B cell (primary cell): ENCODE measurements around the gene GNB5. TPM values are rescaled to one million over a fixed set of nuclear protein-coding genes. Genes with fewer than 3 reads are reported as not detected.

Experiments used
- ATAC-seq: fragments of 200-7000 bp; cut with Tn5 transposase; one replicate; pipeline ENCODE4 v1.10.0; 2021; ENCODE audit warnings: low read depth, mild to moderate bottlenecking, moderate number of reproducible peaks, moderate library complexity
- CTCF ChIA-PET: fragments of 350-600 bp; sonication (Branson Sonifier 250); formaldehyde crosslinking; loops from one replicate; lab custom pipeline; 2021; ENCODE audit warnings: antibody characterized with exemption, inconsistent platforms; lab: Charles Lee
- POLR2A ChIA-PET: fragments of 350-600 bp; sonication (Branson Sonifier 250); formaldehyde crosslinking; loops from one replicate; lab custom pipeline; 2021; ENCODE audit warnings: antibody characterized with exemption; lab: Charles Lee
- DNase-seq: peaks from one replicate; pipeline ENCODE4 v3.0.0; 2013
- H2AFZ ChIP-seq: 2 replicates; pipeline ENCODE4 v1.6.1; 2012; ENCODE audit warnings: mild to moderate bottlenecking, low read depth, low read length; ENCODE audit not compliant: insufficient read depth, poor library complexity, severe bottlenecking
- H3K27ac ChIP-seq, 2 donors: 1 replicate in 1 of 2; 2 replicates in 1 of 2; pipeline ENCODE4 v1.5.1; 2012 to 2013; ENCODE audit warnings: low read length in 2 of 2, mild to moderate bottlenecking in 2 of 2, moderate library complexity in 1 of 2
- H3K27me3 ChIP-seq, 4 experiments: fragments of 200-600 bp in 1 of 4; sonication (generic) in 1 of 4; replicated peaks in 1 of 4; 1 replicate in 2 of 4; 2 replicates in 2 of 4; pipeline versions ENCODE4 v1.6.1 to v1.7.0; 2013 to 2016; ENCODE audit warnings: low read length in 3 of 4, mild to moderate bottlenecking in 2 of 4, mixed read lengths in 1 of 4, moderate library complexity in 1 of 4; ENCODE audit not compliant: insufficient read depth in 4 of 4, control insufficient read depth in 3 of 4; ENCODE audit errors: control extremely low read depth in 1 of 4
- H3K36me3 ChIP-seq, 2 experiments: replicated peaks in 1 of 2; 1 replicate in 1 of 2; 2 replicates in 1 of 2; pipeline versions ENCODE4 v1.6.1 to v1.7.1; 2013; ENCODE audit warnings: low read length in 1 of 2; ENCODE audit not compliant: insufficient read depth in 2 of 2, control insufficient read depth in 1 of 2; ENCODE audit errors: control extremely low read depth in 1 of 2, extremely low read depth in 1 of 2
- H3K4me1 ChIP-seq, 2 donors: fragments of 200-600 bp in 1 of 2; sonication (generic) in 1 of 2; 1 replicate in 1 of 2; 2 replicates in 1 of 2; pipeline versions ENCODE4 v1.5.1 to v1.6.1; 2013 to 2017; ENCODE audit warnings: low read length in 2 of 2; ENCODE audit not compliant: control insufficient read depth in 2 of 2, insufficient read depth in 2 of 2
- H3K4me2 ChIP-seq: replicated peaks from 2 replicates; pipeline ENCODE3; 2012; ENCODE audit warnings: mild to moderate bottlenecking, low read depth, low read length; ENCODE audit not compliant: poor library complexity, severe bottlenecking
- H3K4me3 ChIP-seq, 5 experiments: fragments of 200-600 bp in 1 of 5; sonication (generic) in 1 of 5; 1 replicate in 3 of 5; 2 replicates in 2 of 5; pipeline versions ENCODE4 v1.5.1 to v1.7.0; 2011 to 2016; ENCODE audit warnings: low read length in 4 of 5, mild to moderate bottlenecking in 4 of 5, low read depth in 2 of 5, control low read depth in 1 of 5, moderate library complexity in 1 of 5; ENCODE audit not compliant: insufficient read depth in 1 of 5; ENCODE audit errors: control extremely low read depth in 1 of 5, extremely low read depth in 1 of 5
- H3K79me2 ChIP-seq: fragments of 200-600 bp; sonication (generic); one replicate; pipeline ENCODE4 v1.6.0; 2016; ENCODE audit warnings: low read length; ENCODE audit not compliant: control insufficient read depth, insufficient read depth
- H3K9ac ChIP-seq: fragments of 200-600 bp; sonication (generic); 2 replicates; pipeline ENCODE4 v1.6.1; 2017; ENCODE audit warnings: mild to moderate bottlenecking, low read length, moderate library complexity
- H3K9me3 ChIP-seq, 3 donors: one replicate each; pipeline versions ENCODE4 v1.6.1 to v1.7.1; 2013; ENCODE audit warnings: low read length in 2 of 3; ENCODE audit not compliant: control insufficient read depth in 2 of 3, insufficient read depth in 1 of 3; ENCODE audit errors: control extremely low read depth in 1 of 3
- H4K20me1 ChIP-seq: 2 replicates; pipeline ENCODE4 v1.6.0; 2012; ENCODE audit warnings: mild to moderate bottlenecking, low read length; ENCODE audit not compliant: insufficient read depth, control insufficient read depth, poor library complexity, severe bottlenecking
- H3K27ac Mint-ChIP-seq: one replicate; pipeline ENCODE4 v1.8.0; 2021; ENCODE audit warnings: mixed read lengths
- H3K27me3 Mint-ChIP-seq: one replicate; pipeline ENCODE4 v1.8.0; 2021; ENCODE audit warnings: mixed read lengths
- H3K4me1 Mint-ChIP-seq: one replicate; pipeline ENCODE4 v1.8.0; 2021; ENCODE audit warnings: mixed read lengths
- H3K4me3 Mint-ChIP-seq: one replicate; pipeline ENCODE4 v1.8.0; 2021; ENCODE audit warnings: mixed read lengths
- H3K9me3 Mint-ChIP-seq: one replicate; pipeline ENCODE4 v1.8.0; 2022; ENCODE audit warnings: mixed read lengths; ENCODE audit not compliant: insufficient read depth
- EZH2 ChIP-seq: IDR thresholded peaks from 2 replicates; pipeline ENCODE4 v1.6.1; 2012; ENCODE audit warnings: borderline replicate concordance, low read depth, mild to moderate bottlenecking, moderate library complexity, low read length; ENCODE audit not compliant: insufficient read depth, poor library complexity, severe bottlenecking
- WGBS: methylation state at CpG from one replicate; pipeline ENCODE4 v1.1.5; 2013; ENCODE audit warnings: missing lambda C conversion rate; ENCODE audit not compliant: insufficient coverage; 5-methylcytosine and 5-hydroxymethylcytosine counted together
- intact Hi-C: fragments of 100-400 bp; cut with micrococcal nuclease; formaldehyde crosslinking; loops from one replicate; pipeline ENCODE4 v1.10.0; 2022
- polyA plus RNA-seq: library from polyadenylated mRNA; depleted of rRNA; stranded (reverse); fragments of >200 nt; gene quantifications from 2 replicates; pipeline ENCODE4 v1.2.3, GENCODE V29; 2012
- total RNA-seq, 2 donors: library from RNA; stranded (reverse); fragments of 120-200 nt in 1 of 2; gene quantifications; 1 replicate in 1 of 2; 2 replicates in 1 of 2; pipeline versions ENCODE4 v1.2.3 to v1.2.4, GENCODE V29; 2013 to 2022
- TF ChIP-seq, protein P1 (sequence below): fragments of 200-600 bp; IDR thresholded peaks from one replicate; pipeline ENCODE4 v1.8.0; 2022; ENCODE audit warnings: antibody characterized with exemption, mild to moderate bottlenecking

The GNB5 gene
- total and polyA plus RNA-seq, 2 donors (not counting 1 experiment from before 2014, with no cell fraction given) = 58.5 to 142 TPM

DNA sequence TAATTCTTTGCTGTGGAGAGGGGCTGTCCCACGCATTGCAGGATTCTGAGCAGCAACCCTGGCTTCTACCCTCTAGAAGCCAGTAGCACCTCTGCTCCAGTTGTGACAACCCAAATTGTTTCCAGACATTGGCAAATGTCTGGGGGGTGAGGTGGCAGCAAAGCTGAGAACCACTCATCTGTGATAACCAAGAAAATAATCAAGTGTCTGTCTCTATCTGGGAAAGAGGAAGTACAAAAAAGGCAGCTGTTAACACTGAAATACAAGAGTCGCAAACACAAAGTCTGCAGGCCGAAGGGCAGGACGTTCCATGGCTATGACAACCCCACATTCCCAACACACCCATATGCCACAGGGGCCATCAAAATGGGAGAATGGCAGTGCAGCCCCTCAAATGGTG lies 42.2 kb upstream of the GNB5 start:
- Mint-ChIP-seq H3K27ac (peak overlapping the region; percentile 99), H3K9me3 (no peaks in the 10 kb centered on the region), H3K4me1 (peaks cover 82% of the 10 kb centered on the region), H3K27me3 (no peaks in the 10 kb centered on the region), H3K4me3 (peak overlapping the region; percentile 92)
- Histone ChIP-seq H3K27me3 (no peaks in the 10 kb centered on the region), H3K4me3 (peak overlapping the region in 3 of 5 experiments; percentile 3 to 25 (median 8)), H4K20me1 (no peaks in the 10 kb centered on the region), H2AFZ (no peak overlapping the region), H3K9ac (peak overlapping the region; percentile 28), H3K4me2 (peak overlapping the region; percentile 68), H3K9me3 (no peaks in the 10 kb centered on the region), H3K27ac (peak overlapping the region; percentile 89 to 97), H3K79me2 (peaks cover 11% of the 10 kb centered on the region), H3K4me1 (peaks cover 87 to 90% of the 10 kb centered on the region in 2 donors), H3K36me3 (no peaks in the 10 kb centered on the region)
- POLR2A ChIA-PET = interaction anchor here (0.6 to 5.0 kb wide), 7 partner anchors 12 to 447 kb away, joined by 3 to 61 read pairs (median 9); partner anchors contain the start of gene ATOSA
- DNase-seq = peak; percentile 85
- WGBS = 8% methylated on average over 4 of the region's 4 CpGs
- no peak for TF ChIP-seq EZH2
- TF ChIP-seq, protein P1, sequence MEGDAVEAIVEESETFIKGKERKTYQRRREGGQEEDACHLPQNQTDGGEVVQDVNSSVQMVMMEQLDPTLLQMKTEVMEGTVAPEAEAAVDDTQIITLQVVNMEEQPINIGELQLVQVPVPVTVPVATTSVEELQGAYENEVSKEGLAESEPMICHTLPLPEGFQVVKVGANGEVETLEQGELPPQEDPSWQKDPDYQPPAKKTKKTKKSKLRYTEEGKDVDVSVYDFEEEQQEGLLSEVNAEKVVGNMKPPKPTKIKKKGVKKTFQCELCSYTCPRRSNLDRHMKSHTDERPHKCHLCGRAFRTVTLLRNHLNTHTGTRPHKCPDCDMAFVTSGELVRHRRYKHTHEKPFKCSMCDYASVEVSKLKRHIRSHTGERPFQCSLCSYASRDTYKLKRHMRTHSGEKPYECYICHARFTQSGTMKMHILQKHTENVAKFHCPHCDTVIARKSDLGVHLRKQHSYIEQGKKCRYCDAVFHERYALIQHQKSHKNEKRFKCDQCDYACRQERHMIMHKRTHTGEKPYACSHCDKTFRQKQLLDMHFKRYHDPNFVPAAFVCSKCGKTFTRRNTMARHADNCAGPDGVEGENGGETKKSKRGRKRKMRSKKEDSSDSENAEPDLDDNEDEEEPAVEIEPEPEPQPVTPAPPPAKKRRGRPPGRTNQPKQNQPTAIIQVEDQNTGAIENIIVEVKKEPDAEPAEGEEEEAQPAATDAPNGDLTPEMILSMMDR = no peak
- intact Hi-C loops = loop anchor here (2.0 kb wide), 3 partner anchors 335 to 497 kb away; partner anchors contain the start of genes ARPP19 and ATOSA
- peak; percentile 42 for ATAC-seq
- CTCF ChIA-PET = interaction anchor here (0.8 to 24.5 kb wide), 9 partner anchors 8 to 448 kb away, joined by 3 to 512 read pairs (median 3); no protein-coding TSS in a partner anchor

DNA sequence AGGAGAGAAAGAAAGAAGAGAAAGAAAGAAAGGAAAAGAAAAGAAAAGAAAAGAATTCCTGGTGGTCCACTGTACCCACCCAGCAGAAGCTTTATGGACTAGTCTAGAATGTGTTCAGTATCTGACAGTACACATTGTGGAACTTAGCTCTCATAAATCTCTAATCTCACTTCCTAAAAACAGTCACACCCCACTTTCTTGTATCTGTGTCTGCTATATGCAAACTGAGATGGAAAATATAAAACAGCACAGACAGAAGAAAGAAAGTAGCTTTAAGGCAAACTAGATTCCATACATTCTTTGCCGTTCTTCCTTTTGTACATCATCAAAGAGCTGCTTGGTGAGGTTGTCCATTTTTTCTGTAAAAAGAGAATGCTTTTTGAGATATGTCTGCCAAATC lies 41.1 kb upstream of the GNB5 start:
- H3K9ac ChIP-seq = peak overlapping the region; percentile 65
- no peaks in the 10 kb centered on the region for H4K20me1 ChIP-seq
- ATAC-seq (peak; percentile 35), DNase-seq (peak; percentile 81)
- no peaks in the 10 kb centered on the region for H3K36me3 ChIP-seq
- intact Hi-C loops = loop anchor here (1.0 to 2.0 kb wide), 4 partner anchors 53 to 498 kb away; partner anchors contain the start of genes ARPP19 and ATOSA
- H3K27ac Mint-ChIP-seq = peak overlapping the region; percentile 99
- no peaks in the 10 kb centered on the region for H3K27me3 Mint-ChIP-seq
- H3K4me3 ChIP-seq = peak overlapping the region; percentile 9 to 58 (median 41)
- ChIA-PET POLR2A (interaction anchor here (0.8 to 5.0 kb wide), 7 partner anchors 10 to 448 kb away, joined by 3 to 61 read pairs (median 9); partner anchors contain the start of gene ATOSA), CTCF (interaction anchor here (0.8 to 24.5 kb wide), 6 partner anchors 8 to 77 kb away, joined by 3 to 512 read pairs (median 9); no protein-coding TSS in a partner anchor)
- TF ChIP-seq, protein P1 = no peak
- no peak for TF ChIP-seq EZH2
- H3K79me2 ChIP-seq = peaks cover 11% of the 10 kb centered on the region
- peak overlapping the region; percentile 89 for H3K4me3 Mint-ChIP-seq
- WGBS = no CpG with 5 or more reads among the region's 1 CpG
- peaks cover 87 to 91% of the 10 kb centered on the region in 2 donors for H3K4me1 ChIP-seq
- peaks cover 77% of the 10 kb centered on the region for H3K4me1 Mint-ChIP-seq
- H3K27ac ChIP-seq = peak overlapping the region; percentile 97
- H3K9me3 Mint-ChIP-seq = no peaks in the 10 kb centered on the region
- no peaks in the 10 kb centered on the region for H3K9me3 ChIP-seq
- no peaks in the 10 kb centered on the region for H3K27me3 ChIP-seq
- no peak overlapping the region for H2AFZ ChIP-seq
- peak overlapping the region; percentile 74 for H3K4me2 ChIP-seq
